NT2/D1 (cell line): ENCODE results near the gene IL5RA.

ENCODE experiments used
- DNase-seq: peaks from one replicate; pipeline ENCODE4 v3.0.0-alpha.2; 2011; ENCODE audit warnings: low read depth, low spot score
- H3K27me3 ChIP-seq: 2 replicates; pipeline ENCODE4 v1.6.0; 2011; ENCODE audit warnings: mild to moderate bottlenecking; ENCODE audit not compliant: insufficient read length, insufficient read depth
- H3K36me3 ChIP-seq: 2 replicates; pipeline ENCODE4 v1.6.1; 2011; ENCODE audit warnings: mild to moderate bottlenecking, low read length, mixed read lengths; ENCODE audit not compliant: insufficient read depth, insufficient read length
- H3K4me1 ChIP-seq: 2 replicates; pipeline ENCODE4 v1.5.1; 2011; ENCODE audit not compliant: insufficient read depth, insufficient read length
- H3K4me3 ChIP-seq: 2 replicates; pipeline ENCODE4 v1.5.1; 2011; ENCODE audit warnings: low read depth; ENCODE audit not compliant: insufficient read length
- H3K9ac ChIP-seq: 2 replicates; pipeline ENCODE4 v1.6.0; 2011; ENCODE audit warnings: low read depth; ENCODE audit not compliant: insufficient read length
- H3K9me3 ChIP-seq: 2 replicates; pipeline ENCODE4 v1.5.1; 2011; ENCODE audit warnings: mild to moderate bottlenecking, low read length; ENCODE audit not compliant: insufficient read depth
- SUZ12 ChIP-seq: IDR thresholded peaks from 2 replicates; pipeline ENCODE4 v1.6.1; 2011; ENCODE audit not compliant: insufficient read length, insufficient read depth; ENCODE audit errors: extremely low read depth
- YY1 ChIP-seq: IDR thresholded peaks from 2 replicates; pipeline ENCODE4 v1.6.1; 2011; ENCODE audit not compliant: insufficient read length, insufficient read depth
- ZNF274 ChIP-seq: IDR thresholded peaks from 2 replicates; pipeline ENCODE4 v1.6.1; 2011; ENCODE audit warnings: mild to moderate bottlenecking, low read depth, low read length

IL5RA gene

GRCh38 chr3:3065876-3066275 lies 44.3 kb downstream of the IL5RA start:
- DNase-seq, result no peak
- TF ChIP-seq SUZ12 (no peak), YY1 (no peak), ZNF274 (no peak)
- Histone ChIP-seq H3K9ac (no peak overlapping the region), H3K27me3 (no peaks in the 10 kb centered on the region), H3K4me3 (no peak overlapping the region), H3K4me1 (no peaks in the 10 kb centered on the region), H3K9me3 (no peaks in the 10 kb centered on the region), H3K36me3 (no peaks in the 10 kb centered on the region)

GRCh38 chr3:3064297-3064696 lies 45.9 kb downstream of the IL5RA start:
- Histone ChIP-seq H3K9ac (no peak overlapping the region), H3K36me3 (no peaks in the 10 kb centered on the region), H3K4me1 (no peaks in the 10 kb centered on the region), H3K27me3 (no peaks in the 10 kb centered on the region), H3K4me3 (no peak overlapping the region), H3K9me3 (no peaks in the 10 kb centered on the region)
- TF ChIP-seq SUZ12 (no peak), YY1 (no peak), ZNF274 (no peak)
- DNase-seq, result no peak

- TF ChIP-seq SUZ12 (no peak), YY1 (no peak), ZNF274 (no peak)
- Histone ChIP-seq H3K36me3 (no peaks in the 10 kb centered on the region), H3K27me3 (no peaks in the 10 kb centered on the region), H3K9ac (no peak overlapping the region), H3K9me3 (no peaks in the 10 kb centered on the region), H3K4me3 (no peak overlapping the region), H3K4me1 (no peaks in the 10 kb centered on the region)
- DNase-seq, result no peak
Measured at GRCh38 chr3:3059645-3060044, 50.5 kb downstream of the IL5RA start.

- Histone ChIP-seq H3K9ac (no peak overlapping the region), H3K36me3 (no peaks in the 10 kb centered on the region), H3K4me1 (peaks cover 3% of the 10 kb centered on the region), H3K9me3 (no peaks in the 10 kb centered on the region), H3K27me3 (no peaks in the 10 kb centered on the region), H3K4me3 (no peak overlapping the region)
- TF ChIP-seq SUZ12 (no peak), YY1 (no peak), ZNF274 (no peak)
- DNase-seq, result no peak
Measured at GRCh38 chr3:3053974-3054373, 56.2 kb downstream of the IL5RA start.

- TF ChIP-seq ZNF274 (no peak), YY1 (no peak), SUZ12 (no peak)
- H3K27me3 ChIP-seq, result no peaks in the 10 kb centered on the region
- no peak for DNase-seq
- no peaks in the 10 kb centered on the region for H3K36me3 ChIP-seq
- no peak overlapping the region for H3K4me3 ChIP-seq
- H3K9me3 ChIP-seq, result no peaks in the 10 kb centered on the region
- no peak overlapping the region for H3K9ac ChIP-seq
- H3K4me1 ChIP-seq, result peaks cover 2% of the 10 kb centered on the region
Measured at GRCh38 chr3:3038201-3038991, 71.8 kb downstream of the IL5RA start.

GRCh38 chr3:3037156-3037555 lies 73.0 kb downstream of the IL5RA start:
- Histone ChIP-seq H3K4me1 (peaks cover 2% of the 10 kb centered on the region), H3K4me3 (no peak overlapping the region), H3K9ac (no peak overlapping the region), H3K9me3 (no peaks in the 10 kb centered on the region), H3K36me3 (no peaks in the 10 kb centered on the region), H3K27me3 (no peaks in the 10 kb centered on the region)
- DNase-seq, result no peak
- TF ChIP-seq SUZ12, result no peak
- TF ChIP-seq ZNF274, result no peak
- no peak for TF ChIP-seq YY1

GRCh38 chr3:3031326-3031725 lies 78.8 kb downstream of the IL5RA start:
- Histone ChIP-seq H3K27me3 (no peaks in the 10 kb centered on the region), H3K4me3 (no peak overlapping the region), H3K9me3 (no peaks in the 10 kb centered on the region), H3K36me3 (no peaks in the 10 kb centered on the region), H3K4me1 (no peaks in the 10 kb centered on the region), H3K9ac (no peak overlapping the region)
- no peak for TF ChIP-seq ZNF274
- no peak for TF ChIP-seq YY1
- no peak for TF ChIP-seq SUZ12
- DNase-seq, result no peak

- Histone ChIP-seq H3K4me3 (no peak overlapping the region), H3K36me3 (no peaks in the 10 kb centered on the region), H3K9me3 (no peaks in the 10 kb centered on the region), H3K4me1 (no peaks in the 10 kb centered on the region), H3K9ac (no peak overlapping the region), H3K27me3 (no peaks in the 10 kb centered on the region)
- DNase-seq, result no peak
- TF ChIP-seq YY1 (no peak), ZNF274 (no peak), SUZ12 (no peak)
Measured at GRCh38 chr3:3027976-3028567, 82.1 kb downstream of the IL5RA start.
